Tibial artery (tissue), 4 donors: ENCODE measurements around the gene SUCNR1.

Source experiments
- DNase-seq, 2 donors: peaks; one replicate each; pipeline ENCODE4 v3.0.0-alpha.2; 2019
- H3K27ac ChIP-seq, 2 donors: fragments of 200-600 bp; sonication (generic) in 1 of 2; 1 replicate in 1 of 2; 2 replicates in 1 of 2; pipeline ENCODE4 v1.5.1; 2018 to 2019; ENCODE audit warnings: mild to moderate bottlenecking in 1 of 2
- H3K27me3 ChIP-seq, 2 donors: fragments of 200-600 bp; sonication (generic) in 1 of 2; one replicate each; pipeline versions ENCODE4 v1.5.1 to v1.6.0; 2016 to 2019
- H3K36me3 ChIP-seq, 3 donors: fragments of 200-600 bp; sonication (generic) in 2 of 3; one replicate each; pipeline ENCODE4 v1.5.1; 2016 to 2019; ENCODE audit warnings: mild to moderate bottlenecking in 2 of 3
- H3K4me1 ChIP-seq, 4 donors: fragments of 200-600 bp; sonication (generic) in 2 of 4; 1 replicate in 3 of 4; 2 replicates in 1 of 4; pipeline ENCODE4 v1.5.1; 2016 to 2019
- H3K4me3 ChIP-seq, 2 donors: fragments of 200-600 bp; sonication (generic) in 1 of 2; 1 replicate in 1 of 2; 2 replicates in 1 of 2; pipeline ENCODE4 v1.5.1; 2018 to 2019; ENCODE audit warnings: mild to moderate bottlenecking in 2 of 2
- H3K9me3 ChIP-seq, 3 donors: fragments of 200-600 bp; sonication (generic) in 1 of 3; one replicate each; pipeline ENCODE4 v1.5.1; 2016 to 2019
- CTCF ChIP-seq, 2 experiments: fragments of 200-600 bp in 1 of 2; fragments of 450-650 bp in 1 of 2; IDR thresholded peaks; one replicate each; pipeline ENCODE4 v1.5.1; 2017 to 2019; ENCODE audit warnings: antibody characterized with exemption in 2 of 2, mild to moderate bottlenecking in 1 of 2, moderate library complexity in 1 of 2
- intact Hi-C: fragments of 100-400 bp; cut with DNase I; formaldehyde crosslinking; loops from one replicate; pipeline ENCODE4 v1.15.0; 2023; ENCODE audit warnings: low total_unique reads

Gene SUCNR1

DNA sequence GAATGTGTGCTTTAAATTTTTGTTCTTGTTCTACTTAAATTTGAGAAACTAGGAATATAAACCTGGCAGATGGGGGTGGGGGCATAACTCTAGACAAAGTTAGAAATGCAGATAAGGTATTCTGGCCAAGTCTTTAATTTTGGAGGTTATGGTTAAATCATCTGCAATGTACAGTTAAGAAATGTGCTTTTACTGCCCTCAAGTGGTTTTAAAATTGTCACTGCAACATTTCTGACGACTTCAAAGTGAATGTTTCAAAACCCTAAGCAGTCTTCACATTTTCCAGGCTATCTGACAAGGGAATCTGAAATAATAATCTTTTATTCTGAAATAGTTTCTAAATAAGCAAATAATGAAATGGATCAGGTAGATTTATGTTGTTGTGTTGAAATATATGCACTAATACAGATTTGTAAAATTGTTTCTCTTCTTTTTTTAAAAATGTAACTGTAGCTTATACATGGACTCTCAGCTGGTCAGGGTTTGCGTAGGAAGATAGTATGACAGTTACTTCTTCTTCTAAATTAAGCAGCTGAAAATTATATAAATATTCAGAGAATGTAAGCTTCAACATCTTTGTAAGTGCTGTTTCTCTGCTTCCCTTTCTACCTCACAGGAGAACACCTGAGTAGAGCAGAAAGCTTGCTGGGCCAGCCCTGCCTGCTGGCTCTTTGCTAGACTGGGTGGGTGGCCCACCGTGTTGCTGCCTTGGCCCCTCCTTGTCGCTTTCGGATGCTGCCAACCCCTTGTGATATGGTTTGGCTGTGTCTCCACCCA is 45.0 kb downstream of the SUCNR1 start:
- Histone ChIP-seq H3K27ac (peak overlapping the region; percentile 4 to 26), H3K9me3 (no peaks in the 10 kb centered on the region), H3K36me3 (no peaks in the 10 kb centered on the region), H3K4me3 (no peak overlapping the region), H3K27me3 (no peaks in the 10 kb centered on the region), H3K4me1 (peaks cover 0 to 9% (median 0%) of the 10 kb centered on the region in 4 donors)
- no peak for DNase-seq
- TF ChIP-seq CTCF (IDR thresholded peaks at IDR 0.05), result peak; percentile 48 to 62
- intact Hi-C loops, result loop anchor here (10.0 kb wide), 1 partner anchor 484 kb away; no protein-coding TSS in a partner anchor

- Histone ChIP-seq H3K9me3 (no peaks in the 10 kb centered on the region), H3K4me3 (no peak overlapping the region), H3K27me3 (no peaks in the 10 kb centered on the region), H3K27ac (peak overlapping the region; percentile 4 to 26), H3K36me3 (no peaks in the 10 kb centered on the region), H3K4me1 (peaks cover 0 to 9% (median 0%) of the 10 kb centered on the region in 4 donors)
- intact Hi-C loops, result loop anchor here (10.0 kb wide), 1 partner anchor 484 kb away; no protein-coding TSS in a partner anchor
- no peak for DNase-seq
- TF ChIP-seq CTCF (IDR thresholded peaks at IDR 0.05), result no peak
These were observed 45.5 kb downstream of the SUCNR1 start for GRCh38 chr3:151919030-151919328.

GRCh38 chr3:151919446-151919845 is 46.0 kb downstream of the SUCNR1 start:
- no peaks in the 10 kb centered on the region for H3K9me3 ChIP-seq
- no peak overlapping the region for H3K4me3 ChIP-seq
- intact Hi-C loops, result loop anchor here (10.0 kb wide), 1 partner anchor 485 kb away; no protein-coding TSS in a partner anchor
- DNase-seq, result no peak
- H3K27ac ChIP-seq, result peak overlapping the region; percentile 4 to 26
- no peak for TF ChIP-seq CTCF (IDR thresholded peaks at IDR 0.05)
- H3K36me3 ChIP-seq, result no peaks in the 10 kb centered on the region
- peaks cover 0 to 9% (median 0%) of the 10 kb centered on the region in 4 donors for H3K4me1 ChIP-seq
- no peaks in the 10 kb centered on the region for H3K27me3 ChIP-seq

- H3K9me3 ChIP-seq, result no peaks in the 10 kb centered on the region
- H3K4me1 ChIP-seq, result peaks cover 0 to 25% (median 1%) of the 10 kb centered on the region in 4 donors
- intact Hi-C loops, result no loop called here
- H3K27me3 ChIP-seq, result no peaks in the 10 kb centered on the region
- TF ChIP-seq CTCF (IDR thresholded peaks at IDR 0.05), result no peak
- H3K36me3 ChIP-seq, result no peaks in the 10 kb centered on the region
- H3K27ac ChIP-seq, result no peak overlapping the region
- DNase-seq, result no peak
- no peak overlapping the region for H3K4me3 ChIP-seq
These were observed 50.5 kb downstream of the SUCNR1 start for GRCh38 chr3:151923901-151924300.

- intact Hi-C loops, result no loop called here
- no peak overlapping the region for H3K27ac ChIP-seq
- H3K9me3 ChIP-seq, result no peaks in the 10 kb centered on the region
- no peak for DNase-seq
- peaks cover 0 to 18% (median 1%) of the 10 kb centered on the region in 4 donors for H3K4me1 ChIP-seq
- H3K27me3 ChIP-seq, result no peaks in the 10 kb centered on the region
- no peak for TF ChIP-seq CTCF (IDR thresholded peaks at IDR 0.05)
- H3K36me3 ChIP-seq, result no peaks in the 10 kb centered on the region
- no peak overlapping the region for H3K4me3 ChIP-seq
These were observed 51.3 kb downstream of the SUCNR1 start for GRCh38 chr3:151924753-151925152.
